ENCODE measurements around the gene CSF2. TPM values are rescaled to one million over a fixed set of nuclear protein-coding genes. Genes with fewer than 3 reads are reported as not detected.

The CSF2 gene
- total and polyA plus RNA-seq, 12 donors: not detected

DNA sequence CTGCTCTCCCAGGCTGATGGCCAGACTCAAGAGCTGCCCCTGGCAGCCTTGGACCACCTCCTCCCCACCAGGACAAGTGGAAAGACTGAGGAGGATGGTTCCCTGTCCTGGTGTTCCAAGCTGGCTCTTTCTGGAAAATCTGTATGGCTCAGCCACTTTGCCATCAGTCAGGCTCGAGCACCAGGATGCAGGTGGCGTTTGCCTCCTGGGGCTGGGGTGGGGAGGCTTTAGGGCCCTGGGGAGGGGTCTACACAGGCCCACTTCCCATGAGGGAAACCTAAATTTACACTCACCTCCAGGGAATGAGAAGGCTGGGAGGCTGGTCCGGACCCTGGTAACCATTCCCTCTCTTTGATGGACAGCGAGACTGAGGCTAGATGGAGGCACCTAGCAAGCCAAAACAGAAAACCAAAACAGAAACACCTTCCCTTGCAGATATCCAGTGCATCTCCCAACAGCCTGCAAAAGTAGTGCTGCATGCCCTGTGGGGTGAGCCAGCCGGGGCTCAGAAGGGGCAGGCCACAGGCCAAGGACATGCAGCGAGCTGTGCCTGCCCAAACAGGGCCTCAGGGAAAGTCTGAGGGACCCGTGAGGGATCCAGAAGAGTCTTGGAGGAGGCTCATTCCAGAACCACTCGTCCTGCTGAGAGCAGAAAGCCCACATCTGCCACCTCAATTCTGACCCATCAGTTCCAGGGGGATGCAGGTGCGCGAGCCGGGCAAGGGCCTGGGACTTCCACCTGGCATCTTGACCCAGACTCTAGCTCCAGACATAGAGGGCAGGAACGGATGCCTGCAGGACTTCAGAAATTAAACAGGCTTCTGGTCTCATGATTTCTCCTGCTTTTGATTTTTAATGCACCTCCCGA, 5.4 kb upstream of the CSF2 start:
- Histone ChIP-seq H3K27ac (no peak overlapping the region), H3K36me3 (no peaks in the 10 kb centered on the region), H3K27me3 (no peaks in the 10 kb centered on the region), H3K4me1 (peaks cover 0 to 14% (median 0%) of the 10 kb centered on the region in 9 donors), H3K4me3 (no peak overlapping the region), H3K9me3 (no peaks in the 10 kb centered on the region)
- TF ChIP-seq, protein P1, sequence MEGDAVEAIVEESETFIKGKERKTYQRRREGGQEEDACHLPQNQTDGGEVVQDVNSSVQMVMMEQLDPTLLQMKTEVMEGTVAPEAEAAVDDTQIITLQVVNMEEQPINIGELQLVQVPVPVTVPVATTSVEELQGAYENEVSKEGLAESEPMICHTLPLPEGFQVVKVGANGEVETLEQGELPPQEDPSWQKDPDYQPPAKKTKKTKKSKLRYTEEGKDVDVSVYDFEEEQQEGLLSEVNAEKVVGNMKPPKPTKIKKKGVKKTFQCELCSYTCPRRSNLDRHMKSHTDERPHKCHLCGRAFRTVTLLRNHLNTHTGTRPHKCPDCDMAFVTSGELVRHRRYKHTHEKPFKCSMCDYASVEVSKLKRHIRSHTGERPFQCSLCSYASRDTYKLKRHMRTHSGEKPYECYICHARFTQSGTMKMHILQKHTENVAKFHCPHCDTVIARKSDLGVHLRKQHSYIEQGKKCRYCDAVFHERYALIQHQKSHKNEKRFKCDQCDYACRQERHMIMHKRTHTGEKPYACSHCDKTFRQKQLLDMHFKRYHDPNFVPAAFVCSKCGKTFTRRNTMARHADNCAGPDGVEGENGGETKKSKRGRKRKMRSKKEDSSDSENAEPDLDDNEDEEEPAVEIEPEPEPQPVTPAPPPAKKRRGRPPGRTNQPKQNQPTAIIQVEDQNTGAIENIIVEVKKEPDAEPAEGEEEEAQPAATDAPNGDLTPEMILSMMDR (IDR thresholded peaks at IDR 0.05): no peak
- no peak for DNase-seq
- WGBS, 2 donors: 90 to 93% methylated on average over 13 of the region's 13 CpGs
- intact Hi-C loops (cut with DNase I): loop anchor here in 7 of 10 donors (5.0 to 10.0 kb wide), 7 partner anchors 64 to 473 kb away; no protein-coding TSS in a partner anchor
- no peak for ATAC-seq

DNA sequence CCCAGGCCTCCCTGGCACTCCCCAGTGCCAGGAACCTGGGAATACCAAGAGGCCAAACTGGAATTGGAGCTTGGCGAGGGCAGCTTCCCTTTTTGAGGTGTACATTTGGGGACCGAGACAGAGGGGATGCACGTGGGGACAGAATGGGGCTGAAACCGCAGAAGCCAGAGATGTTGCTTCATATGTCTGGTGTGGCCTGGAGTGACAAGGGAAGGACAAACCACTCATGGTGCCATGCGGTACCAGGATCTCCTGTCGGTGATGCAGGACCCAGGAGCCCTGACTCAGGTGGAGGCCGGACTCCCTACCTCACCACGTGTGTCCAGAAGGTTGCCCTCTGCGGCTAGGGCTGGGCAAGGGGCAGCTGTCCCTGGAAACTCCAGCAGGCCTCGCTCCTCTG, 4.0 kb upstream of the CSF2 start:
- 94 to 95% methylated on average over 10 of the region's 10 CpGs for WGBS, 2 donors
- ATAC-seq: no peak
- intact Hi-C loops (cut with DNase I): loop anchor here in 7 of 10 donors (5.0 to 10.0 kb wide), 7 partner anchors 63 to 475 kb away; no protein-coding TSS in a partner anchor

DNA sequence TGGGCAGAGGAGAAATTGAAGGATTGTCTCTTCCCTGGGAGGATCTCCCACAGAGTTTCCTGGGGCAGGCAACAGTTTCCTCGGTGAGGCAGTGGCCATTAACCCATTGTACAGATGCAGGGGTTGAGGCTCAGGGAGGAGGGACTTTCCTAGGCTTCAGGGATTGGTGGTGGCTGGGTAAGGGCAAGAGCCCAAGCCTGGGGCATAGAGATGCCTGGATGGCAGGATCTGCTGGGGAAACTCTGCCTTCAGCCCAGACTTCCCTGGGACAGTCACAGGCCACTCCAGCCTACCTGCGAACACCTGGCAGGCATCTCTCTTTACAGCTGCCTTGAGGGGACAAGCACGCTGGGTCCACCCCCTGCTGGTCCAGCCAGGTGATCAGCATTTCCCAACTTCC, 3.6 kb upstream of the CSF2 start:
- no peak for DNase-seq
- intact Hi-C loops (cut with DNase I): loop anchor here in 7 of 10 donors (5.0 to 10.0 kb wide), 7 partner anchors 62 to 475 kb away; no protein-coding TSS in a partner anchor
- no peak for ATAC-seq
- no peak overlapping the region for H3K4me3 ChIP-seq
- no peak overlapping the region for H3K27ac ChIP-seq
- H3K36me3 ChIP-seq: no peaks in the 10 kb centered on the region
- 91 to 97% methylated on average over 3 of the region's 3 CpGs for WGBS, 2 donors
- H3K9me3 ChIP-seq: no peaks in the 10 kb centered on the region
- peaks cover 0 to 11% (median 0%) of the 10 kb centered on the region in 9 donors for H3K4me1 ChIP-seq
- H3K27me3 ChIP-seq: no peaks in the 10 kb centered on the region
- TF ChIP-seq, protein P1 (IDR thresholded peaks at IDR 0.05): no peak

More for the DNA sequence above, 4.0 kb upstream of the CSF2 start:
- no peak for DNase-seq
- Histone ChIP-seq H3K36me3 (no peaks in the 10 kb centered on the region), H3K4me3 (no peak overlapping the region), H3K9me3 (no peaks in the 10 kb centered on the region), H3K27ac (no peak overlapping the region), H3K4me1 (peaks cover 0 to 14% (median 0%) of the 10 kb centered on the region in 9 donors), H3K27me3 (no peaks in the 10 kb centered on the region)
- TF ChIP-seq, protein P1 (IDR thresholded peaks at IDR 0.05): no peak

DNA sequence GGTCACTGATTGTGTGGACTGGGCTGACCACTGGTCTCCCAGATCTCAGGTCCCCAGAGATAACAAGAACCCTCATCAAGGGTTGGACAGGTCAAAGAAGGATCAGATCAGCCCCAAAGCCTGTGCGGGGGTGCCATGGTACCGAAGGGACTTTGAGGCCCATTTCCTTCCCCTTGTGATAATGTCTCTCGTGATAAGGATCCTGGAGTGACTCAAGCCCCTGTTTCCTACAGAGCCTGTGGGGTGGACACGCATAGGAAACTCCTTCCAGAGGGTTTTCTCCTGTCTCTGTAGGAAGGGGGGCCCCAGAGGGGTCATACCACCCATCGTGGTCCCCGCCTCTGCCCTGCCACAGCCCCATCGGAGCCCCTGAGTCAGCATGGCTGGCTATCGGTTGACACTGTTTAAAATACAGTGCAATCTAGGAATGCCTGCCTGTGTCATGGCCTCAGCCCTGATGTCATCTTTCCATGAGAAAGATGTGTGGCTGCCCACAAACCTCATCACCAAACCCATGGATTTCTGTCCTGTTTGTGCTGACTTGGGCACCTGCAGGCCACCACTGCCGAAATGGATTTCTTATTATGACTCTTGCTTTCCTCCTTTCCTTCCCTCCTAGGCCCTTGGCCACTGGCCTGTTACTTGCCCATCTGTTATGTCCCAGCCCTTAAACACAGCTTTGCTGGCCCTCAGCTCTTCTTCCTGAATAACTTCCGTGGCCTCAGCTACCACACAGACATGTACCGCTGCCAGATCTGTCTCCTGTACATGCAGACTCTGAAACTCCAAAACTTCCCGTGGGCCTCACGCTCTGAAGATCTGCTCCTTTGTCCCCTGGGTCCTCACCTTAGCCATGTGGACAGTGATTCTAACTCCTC, 2.9 kb upstream of the CSF2 start:
- no peaks in the 10 kb centered on the region for H3K36me3 ChIP-seq
- 60 to 68% methylated on average over 13 of the region's 13 CpGs for WGBS, 2 donors
- no peaks in the 10 kb centered on the region for H3K9me3 ChIP-seq
- no peak for ATAC-seq
- TF ChIP-seq, protein P1 (IDR thresholded peaks at IDR 0.05): no peak
- peaks cover 0 to 8% (median 0%) of the 10 kb centered on the region in 9 donors for H3K4me1 ChIP-seq
- H3K27me3 ChIP-seq: no peaks in the 10 kb centered on the region
- H3K27ac ChIP-seq: no peak overlapping the region
- H3K4me3 ChIP-seq: no peak overlapping the region
- DNase-seq: no peak
- intact Hi-C loops (cut with DNase I): no loop called here

All from heart right ventricle (tissue), 16 donors.